ENCODE data around the gene KCNJ14. TPM values are rescaled to one million over a fixed set of nuclear protein-coding genes. Genes with fewer than 3 reads are reported as not detected.
"Not testable (repeated sequence)": the region's sequence is repeated elsewhere in the genome, so short reads cannot be mapped to it uniquely, and the experiment has no call there.

KCNJ14 gene
- total and polyA plus RNA-seq, 9 donors, result 0.48 to 1.2 (median 0.91) TPM

- 75% methylated on average over 14 of the region's 29 CpGs for WGBS (ENCODE audit: insufficient coverage)
- H3K27me3 ChIP-seq (ENCODE audit: control insufficient read depth, insufficient read depth, low read length), result no peaks in the 10 kb centered on the region
- DNase-seq, result no peak
- no peaks in the 10 kb centered on the region for H3K9me3 ChIP-seq (replicated peaks; ENCODE audit: control insufficient read depth, low read depth, low read length)
- H3K4me3 ChIP-seq (ENCODE audit: low read length), result no peak overlapping the region
- H3K36me3 ChIP-seq (ENCODE audit: control insufficient read depth, insufficient read depth, low read length), result peaks cover 59% of the 10 kb centered on the region
- H3K27ac ChIP-seq (ENCODE audit: low read length), result no peak overlapping the region
- H3K4me1 ChIP-seq (ENCODE audit: control insufficient read depth, insufficient read depth, low read length), result peaks cover 25% of the 10 kb centered on the region
Measured at GRCh38 chr19:48478339-48479256, 23.2 kb downstream of the KCNJ14 start.

GRCh38 chr19:48479686-48480085 is 24.3 kb downstream of the KCNJ14 start:
- Histone ChIP-seq H3K27me3 (ENCODE audit: control insufficient read depth, insufficient read depth, low read length) (no peaks in the 10 kb centered on the region), H3K4me3 (ENCODE audit: low read length) (no peak overlapping the region), H3K9me3 (replicated peaks; ENCODE audit: control insufficient read depth, low read depth, low read length) (no peaks in the 10 kb centered on the region), H3K4me1 (ENCODE audit: control insufficient read depth, insufficient read depth, low read length) (peaks cover 25% of the 10 kb centered on the region), H3K36me3 (ENCODE audit: control insufficient read depth, insufficient read depth, low read length) (peaks cover 48% of the 10 kb centered on the region), H3K27ac (ENCODE audit: low read length) (no peak overlapping the region)
- WGBS (ENCODE audit: insufficient coverage), result 76% methylated on average over 6 of the region's 7 CpGs
- DNase-seq, result no peak

GRCh38 chr19:48480183-48480557 is 24.8 kb downstream of the KCNJ14 start:
- Histone ChIP-seq H3K27ac (ENCODE audit: low read length) (peak overlapping the region; percentile 88), H3K27me3 (ENCODE audit: control insufficient read depth, insufficient read depth, low read length) (peaks cover 3% of the 10 kb centered on the region), H3K9me3 (replicated peaks; ENCODE audit: control insufficient read depth, low read depth, low read length) (no peaks in the 10 kb centered on the region), H3K36me3 (ENCODE audit: control insufficient read depth, insufficient read depth, low read length) (peaks cover 44% of the 10 kb centered on the region), H3K4me1 (ENCODE audit: control insufficient read depth, insufficient read depth, low read length) (peaks cover 25% of the 10 kb centered on the region), H3K4me3 (ENCODE audit: low read length) (peak overlapping the region; percentile 55)
- WGBS (ENCODE audit: insufficient coverage), result 9% methylated on average over 32 of the region's 32 CpGs
- DNase-seq, result peak; percentile 79

GRCh38 chr19:48480558-48481500 is 25.5 kb downstream of the KCNJ14 start:
- peak overlapping the region; percentile 55 for H3K4me3 ChIP-seq (ENCODE audit: low read length)
- peaks cover 37% of the 10 kb centered on the region for H3K36me3 ChIP-seq (ENCODE audit: control insufficient read depth, insufficient read depth, low read length)
- peak; percentile 71 for DNase-seq
- peak overlapping the region; percentile 88 for H3K27ac ChIP-seq (ENCODE audit: low read length)
- 7% methylated on average over 35 of the region's 52 CpGs for WGBS (ENCODE audit: insufficient coverage)
- H3K27me3 ChIP-seq (ENCODE audit: control insufficient read depth, insufficient read depth, low read length), result peaks cover 3% of the 10 kb centered on the region
- H3K9me3 ChIP-seq (replicated peaks; ENCODE audit: control insufficient read depth, low read depth, low read length), result no peaks in the 10 kb centered on the region
- peaks cover 25% of the 10 kb centered on the region for H3K4me1 ChIP-seq (ENCODE audit: control insufficient read depth, insufficient read depth, low read length)

- Histone ChIP-seq H3K36me3 (ENCODE audit: control insufficient read depth, insufficient read depth, low read length) (peaks cover 26% of the 10 kb centered on the region), H3K4me1 (ENCODE audit: control insufficient read depth, insufficient read depth, low read length) (peaks cover 25% of the 10 kb centered on the region), H3K9me3 (replicated peaks; ENCODE audit: control insufficient read depth, low read depth, low read length) (no peaks in the 10 kb centered on the region), H3K27me3 (ENCODE audit: control insufficient read depth, insufficient read depth, low read length) (peaks cover 3% of the 10 kb centered on the region), H3K4me3 (ENCODE audit: low read length) (no peak overlapping the region), H3K27ac (ENCODE audit: low read length) (no peak overlapping the region)
- DNase-seq, result peak; percentile 50
- whole genome bisulfite sequencing (ENCODE audit: insufficient coverage), result 80% methylated on average over 1 of the region's 7 CpGs
Measured at GRCh38 chr19:48481846-48482639, 26.7 kb downstream of the KCNJ14 start.

- Histone ChIP-seq H3K27ac (ENCODE audit: low read length) (no peak overlapping the region), H3K36me3 (ENCODE audit: control insufficient read depth, insufficient read depth, low read length) (peaks cover 13% of the 10 kb centered on the region), H3K9me3 (replicated peaks; ENCODE audit: control insufficient read depth, low read depth, low read length) (no peaks in the 10 kb centered on the region), H3K4me3 (ENCODE audit: low read length) (no peak overlapping the region), H3K27me3 (ENCODE audit: control insufficient read depth, insufficient read depth, low read length) (peaks cover 6% of the 10 kb centered on the region), H3K4me1 (ENCODE audit: control insufficient read depth, insufficient read depth, low read length) (peaks cover 25% of the 10 kb centered on the region)
- DNase-seq, result no peak
- 22% methylated on average over 3 of the region's 3 CpGs for WGBS (ENCODE audit: insufficient coverage)
Measured at GRCh38 chr19:48483301-48483700, 27.9 kb downstream of the KCNJ14 start.

- WGBS (ENCODE audit: insufficient coverage), result 83% methylated on average over 11 of the region's 16 CpGs
Measured at GRCh38 chr19:48484247-48484893, 29.0 kb downstream of the KCNJ14 start.

GRCh38 chr19:48484931-48485612 is 29.7 kb downstream of the KCNJ14 start:
- Histone ChIP-seq H3K27me3 (ENCODE audit: control insufficient read depth, insufficient read depth, low read length) (peaks cover 12% of the 10 kb centered on the region), H3K4me1 (ENCODE audit: control insufficient read depth, insufficient read depth, low read length) (peaks cover 24% of the 10 kb centered on the region), H3K4me3 (ENCODE audit: low read length) (no peak overlapping the region), H3K27ac (ENCODE audit: low read length) (no peak overlapping the region), H3K9me3 (replicated peaks; ENCODE audit: control insufficient read depth, low read depth, low read length) (no peaks in the 10 kb centered on the region), H3K36me3 (ENCODE audit: control insufficient read depth, insufficient read depth, low read length) (no peaks in the 10 kb centered on the region)
- DNase-seq, result no peak
- 77% methylated on average over 23 of the region's 37 CpGs for WGBS (ENCODE audit: insufficient coverage)

More at GRCh38 chr19:48484247-48484893, 29.0 kb downstream of the KCNJ14 start:
- Histone ChIP-seq H3K36me3 (ENCODE audit: control insufficient read depth, insufficient read depth, low read length) (peaks cover 3% of the 10 kb centered on the region), H3K27ac (ENCODE audit: low read length) (no peak overlapping the region), H3K4me1 (ENCODE audit: control insufficient read depth, insufficient read depth, low read length) (peaks cover 25% of the 10 kb centered on the region), H3K27me3 (ENCODE audit: control insufficient read depth, insufficient read depth, low read length) (peaks cover 8% of the 10 kb centered on the region), H3K9me3 (replicated peaks; ENCODE audit: control insufficient read depth, low read depth, low read length) (no peaks in the 10 kb centered on the region), H3K4me3 (ENCODE audit: low read length) (no peak overlapping the region)
- no peak for DNase-seq

- not testable (repeated sequence) for H3K4me3 ChIP-seq (ENCODE audit: low read length); H3K27ac ChIP-seq (ENCODE audit: low read length); H3K36me3 ChIP-seq (ENCODE audit: control insufficient read depth, insufficient read depth, low read length); DNase-seq; H3K9me3 ChIP-seq (replicated peaks; ENCODE audit: control insufficient read depth, low read depth, low read length)
- Histone ChIP-seq H3K4me1 (ENCODE audit: control insufficient read depth, insufficient read depth, low read length) (peaks cover 18% of the 10 kb centered on the region), H3K27me3 (ENCODE audit: control insufficient read depth, insufficient read depth, low read length) (peaks cover 27% of the 10 kb centered on the region)
- WGBS (ENCODE audit: insufficient coverage), result 90% methylated on average over 2 of the region's 10 CpGs
Measured at GRCh38 chr19:48486706-48487105, 31.3 kb downstream of the KCNJ14 start.

Data from muscle of leg (tissue), 11 donors.